ENCODE data around the gene NUDT22. TPM values are rescaled to one million over a fixed set of nuclear protein-coding genes. Genes with fewer than 3 reads are reported as not detected.
"Not testable (repeated sequence)": the region's sequence is repeated elsewhere in the genome, so short reads cannot be mapped to it uniquely, and the experiment has no call there.

NUDT22 gene
- total RNA-seq, 4 donors from 2014 or later: 22.8 to 47.8 (median 38.0) TPM

- no peak for TF ChIP-seq CTCF (IDR thresholded peaks at IDR 0.05)
- no peak for DNase-seq (ENCODE audit: low spot score)
- no peak for ATAC-seq (ENCODE audit: low FRiP score)
Observed at GRCh38 chr11:64244107-64244506, 18.0 kb downstream of the NUDT22 start.

- ATAC-seq (ENCODE audit: low FRiP score): no peak
- DNase-seq (ENCODE audit: low spot score): no peak
- TF ChIP-seq CTCF (IDR thresholded peaks at IDR 0.05): no peak
Observed at GRCh38 chr11:64244966-64245365, 18.9 kb downstream of the NUDT22 start.

- ATAC-seq (ENCODE audit: low FRiP score) (no peak), DNase-seq (ENCODE audit: low spot score) (no peak)
- no peak for TF ChIP-seq CTCF (IDR thresholded peaks at IDR 0.05)
Observed at GRCh38 chr11:64245401-64245796, 19.3 kb downstream of the NUDT22 start.

GRCh38 chr11:64245797-64246620, 19.9 kb downstream of the NUDT22 start:
- DNase-seq (ENCODE audit: low spot score) (peak; percentile 83), ATAC-seq (ENCODE audit: low FRiP score) (peak; percentile 42)
- no peak for TF ChIP-seq CTCF (IDR thresholded peaks at IDR 0.05)

GRCh38 chr11:64246621-64246870, 20.5 kb downstream of the NUDT22 start:
- ATAC-seq (ENCODE audit: low FRiP score): peak; percentile 1
- DNase-seq (ENCODE audit: low spot score): not testable (repeated sequence)

- TF ChIP-seq CTCF (IDR thresholded peaks at IDR 0.05): no peak
- ATAC-seq (ENCODE audit: low FRiP score) (peak; percentile 43), DNase-seq (ENCODE audit: low spot score) (peak; percentile 60)
Observed at GRCh38 chr11:64246871-64247728, 21.0 kb downstream of the NUDT22 start, which contains the start of gene PPP1R14B. Gene PPP1R14B (minus strand): TSS chr11:64246943. CDS start chr11:64246673, 270 bp downstream.

GRCh38 chr11:64247729-64248531, 21.9 kb downstream of the NUDT22 start:
- ATAC-seq (ENCODE audit: low FRiP score) (no peak), DNase-seq (ENCODE audit: low spot score) (no peak)
- TF ChIP-seq CTCF (IDR thresholded peaks at IDR 0.05): no peak

Measured in omental fat pad (tissue), 4 donors.